Upper lobe of right lung (tissue), 1 donor: Measurements from ENCODE around the gene EIF1AD. TPM values are rescaled to one million over a fixed set of nuclear protein-coding genes. Genes with fewer than 3 reads are reported as not detected.
A peak's percentile ranks its signal among the peaks of the same experiment; 100 is the strongest.

Source experiments
- ATAC-seq: fragments of 200-7000 bp; cut with Tn5 transposase; one replicate; pipeline ENCODE4 v1.9.1; 2020; ENCODE audit warnings: mild to moderate bottlenecking, moderate library complexity
- DNase-seq: peaks from one replicate; pipeline ENCODE4 v3.0.0-alpha.2; 2020
- H3K27ac ChIP-seq: fragments of 200-600 bp; one replicate; pipeline ENCODE4 v1.8.0; 2022
- H3K27me3 ChIP-seq: fragments of 200-600 bp; one replicate; pipeline ENCODE4 v1.8.0; 2022; ENCODE audit warnings: mild to moderate bottlenecking
- H3K36me3 ChIP-seq: fragments of 200-600 bp; one replicate; pipeline ENCODE4 v1.8.0; 2022
- H3K4me1 ChIP-seq: fragments of 200-600 bp; one replicate; pipeline ENCODE4 v1.8.0; 2022
- H3K4me3 ChIP-seq: fragments of 200-600 bp; one replicate; pipeline ENCODE4 v1.8.0; 2022; ENCODE audit warnings: mild to moderate bottlenecking
- H3K9me3 ChIP-seq: fragments of 200-600 bp; one replicate; pipeline ENCODE4 v1.8.0; 2022
- intact Hi-C: fragments of 100-400 bp; cut with DNase I; formaldehyde crosslinking; loops from one replicate; pipeline ENCODE4 v1.11.0; 2022
- total RNA-seq: library from RNA; stranded (reverse); fragmentation: NEBNext Ultra II Directional; extraction: Animal tissue kit (Norgen Biotek cat#: 25700); gene quantifications from one replicate; pipeline ENCODE4 v1.2.1, GENCODE V29; 2021
- TF ChIP-seq, protein P1 (sequence below): fragments of 200-600 bp; IDR thresholded peaks from one replicate; pipeline ENCODE4 v1.8.0; 2022; ENCODE audit warnings: antibody characterized with exemption
- donor health status: DM: no; HTN: yes; CAD: no; lungs with severe emphysema.

Gene EIF1AD
- total RNA-seq, 1 donor from 2014 or later, result 32.6 TPM

DNA sequence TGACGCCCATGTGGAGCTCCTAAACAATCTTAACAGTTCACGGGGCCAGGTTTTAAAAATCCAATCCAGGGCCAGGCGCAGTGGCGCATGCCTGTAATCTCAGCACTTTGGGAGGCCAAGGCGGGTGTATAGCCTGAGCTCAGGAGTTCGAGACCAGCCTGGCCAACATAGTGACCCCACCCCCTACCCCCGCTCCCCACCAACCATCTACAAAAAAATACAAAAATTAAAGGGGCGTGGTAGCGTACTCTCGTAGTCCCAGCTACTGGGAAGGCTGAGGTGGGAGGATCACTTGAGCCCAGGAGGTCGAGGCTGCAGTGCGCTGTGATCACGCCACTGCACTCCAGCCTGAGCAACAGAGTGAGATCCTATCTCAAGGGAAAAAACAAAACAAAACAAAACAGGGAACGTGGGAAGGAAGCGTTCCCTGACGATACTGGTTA, 41.1 kb downstream of the EIF1AD start:
- ATAC-seq, result no peak

DNA sequence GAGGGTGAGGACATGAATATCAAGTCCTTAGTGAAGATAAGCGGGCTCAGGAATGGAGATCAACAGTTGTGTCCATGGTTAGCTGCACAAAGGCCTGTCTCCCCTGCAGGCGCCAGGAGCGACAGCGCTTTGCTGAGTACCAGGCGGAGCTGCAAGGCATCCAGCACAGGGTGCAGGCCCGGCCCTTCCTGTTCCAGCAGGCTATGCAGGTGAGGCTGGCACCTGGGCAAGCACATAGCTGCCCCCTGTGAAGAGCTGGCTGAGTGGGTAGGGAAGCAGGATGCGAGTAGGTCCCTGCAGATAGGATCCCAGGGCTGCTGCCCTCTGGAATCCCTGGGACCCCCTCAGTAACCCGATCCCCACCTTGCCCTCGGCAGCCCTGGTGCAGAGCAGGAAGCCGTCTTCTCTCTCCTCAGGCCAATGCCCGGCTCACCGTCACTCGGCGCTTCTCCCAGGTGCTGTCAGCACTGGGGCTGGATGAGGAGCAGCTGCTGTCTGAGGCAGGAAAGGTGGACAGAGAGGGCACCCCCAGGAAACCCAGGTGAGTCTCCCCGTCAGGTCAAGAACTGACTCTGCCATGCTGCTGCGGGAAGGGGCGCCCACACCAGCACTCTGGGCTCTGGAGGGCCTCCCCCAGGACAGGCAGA, 43.1 kb downstream of the EIF1AD start:
- Histone ChIP-seq H3K27me3 (no peaks in the 10 kb centered on the region), H3K36me3 (no peaks in the 10 kb centered on the region), H3K4me1 (peaks cover 16% of the 10 kb centered on the region), H3K9me3 (no peaks in the 10 kb centered on the region), H3K27ac (no peak overlapping the region), H3K4me3 (no peak overlapping the region)
- no peak for ATAC-seq
- TF ChIP-seq, protein P1, sequence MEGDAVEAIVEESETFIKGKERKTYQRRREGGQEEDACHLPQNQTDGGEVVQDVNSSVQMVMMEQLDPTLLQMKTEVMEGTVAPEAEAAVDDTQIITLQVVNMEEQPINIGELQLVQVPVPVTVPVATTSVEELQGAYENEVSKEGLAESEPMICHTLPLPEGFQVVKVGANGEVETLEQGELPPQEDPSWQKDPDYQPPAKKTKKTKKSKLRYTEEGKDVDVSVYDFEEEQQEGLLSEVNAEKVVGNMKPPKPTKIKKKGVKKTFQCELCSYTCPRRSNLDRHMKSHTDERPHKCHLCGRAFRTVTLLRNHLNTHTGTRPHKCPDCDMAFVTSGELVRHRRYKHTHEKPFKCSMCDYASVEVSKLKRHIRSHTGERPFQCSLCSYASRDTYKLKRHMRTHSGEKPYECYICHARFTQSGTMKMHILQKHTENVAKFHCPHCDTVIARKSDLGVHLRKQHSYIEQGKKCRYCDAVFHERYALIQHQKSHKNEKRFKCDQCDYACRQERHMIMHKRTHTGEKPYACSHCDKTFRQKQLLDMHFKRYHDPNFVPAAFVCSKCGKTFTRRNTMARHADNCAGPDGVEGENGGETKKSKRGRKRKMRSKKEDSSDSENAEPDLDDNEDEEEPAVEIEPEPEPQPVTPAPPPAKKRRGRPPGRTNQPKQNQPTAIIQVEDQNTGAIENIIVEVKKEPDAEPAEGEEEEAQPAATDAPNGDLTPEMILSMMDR, result no peak
- intact Hi-C loops, result no loop called here
- DNase-seq, result no peak

More for the DNA sequence above, 41.1 kb downstream of the EIF1AD start:
- H3K9me3 ChIP-seq, result no peaks in the 10 kb centered on the region
- peak overlapping the region; percentile 99 for H3K4me3 ChIP-seq
- H3K27me3 ChIP-seq, result no peaks in the 10 kb centered on the region
- intact Hi-C loops, result no loop called here
- H3K36me3 ChIP-seq, result peaks cover 14% of the 10 kb centered on the region
- peaks cover 17% of the 10 kb centered on the region for H3K4me1 ChIP-seq
- no peak for DNase-seq
- TF ChIP-seq, protein P1, result no peak
- H3K27ac ChIP-seq, result peak overlapping the region; percentile 96

DNA sequence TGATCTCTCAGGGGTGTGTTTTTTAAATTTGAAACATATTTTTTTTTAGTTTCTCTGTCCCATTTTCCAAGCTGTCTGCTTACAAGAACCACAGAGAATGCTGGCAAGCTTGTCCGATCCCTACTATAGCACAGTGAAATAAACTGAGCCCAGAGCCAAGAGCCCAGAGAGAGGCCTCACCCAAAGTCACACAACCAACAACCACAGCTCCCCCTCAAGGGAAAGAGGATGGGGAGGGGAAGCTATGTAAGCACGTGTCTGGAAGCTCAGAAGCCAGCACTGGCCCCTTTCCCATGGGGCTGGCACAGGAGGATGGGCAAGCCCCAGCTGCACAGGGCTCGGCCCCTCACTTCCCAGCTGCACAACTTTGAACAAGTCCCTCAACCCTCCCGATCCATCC, 43.7 kb downstream of the EIF1AD start:
- no peaks in the 10 kb centered on the region for H3K9me3 ChIP-seq
- DNase-seq, result no peak
- intact Hi-C loops, result no loop called here
- H3K4me3 ChIP-seq, result no peak overlapping the region
- TF ChIP-seq, protein P1, result no peak
- no peaks in the 10 kb centered on the region for H3K27me3 ChIP-seq
- no peaks in the 10 kb centered on the region for H3K36me3 ChIP-seq
- H3K27ac ChIP-seq, result no peak overlapping the region
- no peak for ATAC-seq
- peaks cover 10% of the 10 kb centered on the region for H3K4me1 ChIP-seq

DNA sequence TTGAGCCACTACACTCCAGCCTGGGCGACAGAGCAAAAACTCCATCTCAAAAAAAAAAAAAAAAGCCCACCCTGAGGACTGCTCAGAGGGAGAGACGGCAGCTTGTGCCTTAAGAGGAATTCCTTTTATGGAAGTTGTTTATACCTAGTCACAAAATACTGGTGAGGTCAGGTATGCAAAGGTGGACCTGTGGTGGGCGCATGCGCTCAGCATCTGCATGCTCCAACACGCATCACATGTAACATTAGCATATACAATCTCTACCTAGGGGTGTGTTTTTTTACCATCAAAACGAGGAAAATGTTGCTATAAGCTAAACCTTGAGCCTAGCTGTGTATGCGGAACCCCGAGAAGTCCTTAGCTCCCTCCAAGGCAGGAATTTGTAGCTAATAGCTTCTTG, 47.2 kb downstream of the EIF1AD start:
- intact Hi-C loops, result no loop called here

DNA sequence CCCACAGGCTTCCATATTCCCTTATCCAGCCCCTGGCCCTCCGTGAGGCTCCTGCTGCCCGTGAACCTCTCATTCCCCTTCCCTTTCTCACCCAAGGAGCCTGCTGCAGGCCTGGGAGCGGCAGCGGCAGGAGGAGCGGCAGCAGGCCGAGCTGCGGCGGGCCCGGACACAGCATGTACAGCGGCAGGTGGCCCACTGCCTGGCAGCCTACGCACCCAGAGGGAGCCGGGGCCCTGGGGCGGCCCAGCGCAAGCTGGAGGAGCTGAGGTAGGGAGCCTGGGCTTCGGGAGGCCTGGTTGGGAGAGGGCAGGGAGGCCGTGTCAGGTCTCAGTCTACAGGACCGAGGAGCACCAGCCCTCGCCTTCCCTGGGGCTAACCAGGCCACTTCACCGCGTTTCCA, 48.5 kb downstream of the EIF1AD start:
- intact Hi-C loops, result no loop called here
- Histone ChIP-seq H3K36me3 (no peaks in the 10 kb centered on the region), H3K27ac (no peak overlapping the region), H3K4me3 (no peak overlapping the region), H3K27me3 (no peaks in the 10 kb centered on the region), H3K4me1 (no peaks in the 10 kb centered on the region), H3K9me3 (no peaks in the 10 kb centered on the region)
- DNase-seq, result no peak
- TF ChIP-seq, protein P1, result no peak
- no peak for ATAC-seq

More for the DNA sequence above, 47.2 kb downstream of the EIF1AD start:
- H3K4me1 ChIP-seq, result no peaks in the 10 kb centered on the region
- H3K27me3 ChIP-seq, result no peaks in the 10 kb centered on the region
- no peak overlapping the region for H3K27ac ChIP-seq
- H3K9me3 ChIP-seq, result no peaks in the 10 kb centered on the region
- TF ChIP-seq, protein P1, result no peak
- H3K36me3 ChIP-seq, result no peaks in the 10 kb centered on the region
- H3K4me3 ChIP-seq, result no peak overlapping the region
- DNase-seq (no peak), ATAC-seq (no peak)
